Raji (cell line): Measurements from ENCODE around the gene NRTN.

ENCODE experiments used
- POLR2A ChIP-seq: IDR thresholded peaks from 2 replicates; pipeline ENCODE4 v1.6.1; 2011; ENCODE audit warnings: low read depth, low read length, control low read depth; ENCODE audit not compliant: insufficient read depth

The NRTN gene

DNA sequence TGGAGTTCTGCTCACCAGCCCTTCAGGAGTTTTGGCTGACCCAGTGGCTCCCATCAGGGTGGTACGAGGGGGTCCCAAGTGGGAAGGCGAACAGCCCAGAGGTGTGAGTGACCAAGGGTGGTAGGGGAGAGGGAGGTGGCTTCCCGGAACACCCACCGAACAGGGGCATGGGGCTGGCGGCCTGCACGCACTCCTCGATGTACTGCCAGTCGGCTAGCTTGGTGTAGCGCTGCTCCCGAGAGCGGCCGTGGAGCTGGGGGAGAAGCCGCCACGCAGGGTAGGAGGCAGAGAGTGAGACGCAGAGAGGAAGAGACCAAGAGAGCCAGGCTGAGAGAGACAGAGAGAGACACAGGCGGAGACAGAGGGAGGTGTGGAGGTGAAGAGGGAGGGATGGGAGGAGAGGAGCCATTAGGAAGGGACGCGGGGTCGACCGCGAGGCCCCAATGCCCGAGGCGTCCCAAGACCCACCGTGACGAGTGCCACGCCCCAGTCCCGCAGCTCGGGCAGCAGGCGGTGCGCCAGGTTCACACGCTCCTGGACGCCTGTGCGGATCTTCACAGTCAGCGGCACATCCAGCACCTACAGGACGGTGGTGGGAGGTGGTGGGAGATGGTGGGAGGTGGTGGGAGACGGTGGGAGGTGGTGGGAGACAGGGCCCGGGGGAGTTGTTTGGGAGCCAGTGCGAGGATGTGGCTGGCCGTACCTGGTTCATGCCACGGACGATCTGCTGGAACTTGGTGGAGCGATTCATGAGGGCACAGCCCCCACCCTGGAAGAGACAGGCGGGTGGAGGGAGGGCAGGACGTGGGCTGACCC is 18.1 kb upstream of the NRTN start:
- no peak for TF ChIP-seq POLR2A

DNA sequence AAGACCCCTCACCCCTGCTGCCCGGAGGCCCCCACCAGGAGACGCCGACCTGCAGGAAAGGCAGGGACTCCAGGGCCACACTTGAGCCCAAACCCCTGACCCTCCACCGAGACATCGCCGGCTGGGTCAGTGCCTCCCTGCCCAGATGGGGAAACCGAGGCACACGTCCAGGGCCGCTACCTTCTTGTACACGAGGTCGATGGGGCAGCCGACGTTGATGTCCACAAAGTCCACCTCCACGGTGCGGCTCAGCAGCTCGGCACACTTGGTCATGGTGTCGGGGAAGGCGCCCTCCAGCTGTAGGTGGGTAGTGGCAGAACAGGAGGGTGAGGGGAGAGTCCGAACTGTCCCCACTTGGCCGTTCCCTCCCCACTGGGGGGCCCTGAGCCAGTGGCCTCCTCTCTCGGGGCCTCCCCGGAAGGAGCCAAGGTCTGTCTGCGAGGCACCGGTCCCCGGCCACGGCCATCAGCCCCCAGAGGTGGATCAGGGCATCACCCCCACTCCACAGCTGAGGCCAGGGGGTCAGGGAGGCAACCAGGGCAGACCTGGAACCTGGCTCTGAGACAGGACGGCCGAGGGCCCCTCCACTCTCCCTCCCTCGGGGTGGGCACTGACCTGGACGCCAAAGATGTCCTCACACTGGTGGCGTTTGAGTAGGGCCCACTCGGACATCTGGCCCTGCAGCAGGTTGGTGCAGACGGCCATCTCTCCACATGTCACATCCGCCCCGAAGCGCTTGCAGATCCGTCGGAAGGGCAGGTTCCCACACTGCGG is 17.3 kb upstream of the NRTN start:
- no peak for TF ChIP-seq POLR2A

DNA sequence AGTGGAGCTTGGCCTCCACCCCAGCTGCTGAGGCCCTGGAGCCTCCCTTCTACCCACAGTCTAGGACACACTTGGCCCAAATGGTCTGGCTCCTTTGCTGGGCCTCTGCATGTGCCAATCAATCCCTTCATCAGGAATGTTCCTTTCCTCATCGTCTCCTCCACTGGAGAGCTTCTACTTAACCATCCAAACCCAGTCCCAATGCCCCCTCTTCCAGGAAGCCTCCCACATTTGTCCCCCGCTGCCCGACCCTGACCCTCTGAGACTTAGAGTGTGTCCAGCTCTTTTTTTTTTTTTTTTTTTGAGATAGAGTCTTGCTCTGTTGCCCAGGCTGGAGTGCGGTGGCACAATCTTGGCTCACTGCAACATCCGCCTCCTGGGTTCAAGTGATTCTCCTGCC is 16.4 kb upstream of the NRTN start:
- TF ChIP-seq POLR2A = no peak

- no peak for TF ChIP-seq POLR2A
Measured at GRCh38 chr19:5789351-5789761, 15.5 kb upstream of the NRTN start.

- TF ChIP-seq POLR2A = no peak
Measured at GRCh38 chr19:5789886-5790558, 14.8 kb upstream of the NRTN start.

- peak; percentile 55 for TF ChIP-seq POLR2A
Measured at GRCh38 chr19:5790559-5791520, 14.0 kb upstream of the NRTN start, which contains the start of gene DUS3L. Gene DUS3L, minus strand, starts transcription at chr19:5791163. Its CDS starts 22 bp downstream, at chr19:5791141.

GRCh38 chr19:5792224-5792623 is 12.6 kb upstream of the NRTN start:
- TF ChIP-seq POLR2A = no peak

DNA sequence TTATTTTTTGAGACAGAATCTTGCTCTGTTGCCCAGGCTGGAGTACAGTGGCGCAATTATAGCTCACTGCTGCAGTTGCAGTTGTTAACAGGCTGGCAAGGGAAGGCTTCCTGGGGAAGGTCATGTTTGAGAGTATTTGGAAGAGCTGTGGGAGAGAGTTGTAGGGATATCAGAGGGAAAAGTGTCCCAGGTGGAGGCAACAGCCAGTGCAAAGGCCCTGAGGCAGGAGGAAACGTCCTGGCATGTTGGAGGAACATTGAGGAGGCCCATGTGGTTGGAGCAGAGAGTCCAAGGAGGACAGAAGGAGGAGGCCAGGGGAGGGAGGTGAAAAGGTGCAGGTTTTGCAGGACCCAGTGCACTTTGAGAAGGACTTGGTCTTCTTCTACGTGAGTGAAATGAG is 11.7 kb upstream of the NRTN start:
- TF ChIP-seq POLR2A = no peak

- no peak for TF ChIP-seq POLR2A
Measured at GRCh38 chr19:5795382-5795919, 9.4 kb upstream of the NRTN start.

- TF ChIP-seq POLR2A = no peak
Measured at GRCh38 chr19:5798244-5798643, 6.6 kb upstream of the NRTN start.

GRCh38 chr19:5799247-5800241 is 5.3 kb upstream of the NRTN start:
- TF ChIP-seq POLR2A = no peak

DNA sequence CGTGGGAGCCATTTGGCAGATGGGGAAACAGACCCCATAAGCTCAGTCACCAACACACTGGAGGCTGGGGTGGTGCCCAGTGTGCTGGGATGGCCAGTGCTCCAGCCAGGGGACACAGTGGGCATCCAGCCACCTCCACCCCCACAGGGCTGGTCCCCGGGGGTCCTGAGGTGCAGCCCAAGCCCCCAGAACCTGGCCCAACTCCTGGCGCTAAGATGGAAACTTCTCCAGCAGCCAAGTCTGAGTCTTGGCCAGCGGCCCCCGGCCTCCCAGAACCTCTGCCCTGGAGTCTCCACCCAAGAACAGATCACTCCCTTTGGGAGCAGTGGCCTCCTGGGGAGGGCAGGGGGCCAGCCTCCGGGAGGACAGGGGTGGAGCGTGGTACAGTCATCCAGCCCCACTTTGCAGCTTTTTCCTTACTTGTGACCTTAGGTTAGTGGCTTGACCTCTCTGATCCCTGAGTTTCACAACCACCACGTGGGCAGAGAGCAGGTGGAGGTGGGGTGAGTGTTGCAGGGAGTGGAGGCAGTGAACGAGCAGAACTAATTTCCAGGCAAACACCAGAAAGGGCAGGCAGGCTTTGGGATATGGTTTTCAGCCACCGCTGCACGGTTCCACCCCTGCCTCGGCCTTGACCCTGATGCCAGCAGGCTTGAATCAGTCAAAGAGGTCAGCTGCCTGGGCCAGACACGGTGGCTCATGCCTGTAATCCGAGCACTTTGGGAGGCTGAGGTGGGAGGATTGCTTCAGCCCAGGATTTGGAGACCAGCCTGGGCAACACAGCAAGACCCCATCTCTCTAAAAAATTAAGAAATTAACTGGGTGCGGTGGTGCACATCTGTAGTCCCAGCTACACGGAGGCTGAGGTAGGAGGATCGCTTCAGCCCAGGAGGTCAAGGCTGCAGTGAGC is 4.3 kb upstream of the NRTN start:
- TF ChIP-seq POLR2A = no peak
